ENCODE data around the gene DMRT1. TPM values are rescaled to one million over a fixed set of nuclear protein-coding genes. Genes with fewer than 3 reads are reported as not detected.
"Not testable (repeated sequence)": the region's sequence is repeated elsewhere in the genome, so short reads cannot be mapped to it uniquely, and the experiment has no call there.

DMRT1 gene
- total RNA-seq, 1 donor from 2014 or later: not detected

DNA sequence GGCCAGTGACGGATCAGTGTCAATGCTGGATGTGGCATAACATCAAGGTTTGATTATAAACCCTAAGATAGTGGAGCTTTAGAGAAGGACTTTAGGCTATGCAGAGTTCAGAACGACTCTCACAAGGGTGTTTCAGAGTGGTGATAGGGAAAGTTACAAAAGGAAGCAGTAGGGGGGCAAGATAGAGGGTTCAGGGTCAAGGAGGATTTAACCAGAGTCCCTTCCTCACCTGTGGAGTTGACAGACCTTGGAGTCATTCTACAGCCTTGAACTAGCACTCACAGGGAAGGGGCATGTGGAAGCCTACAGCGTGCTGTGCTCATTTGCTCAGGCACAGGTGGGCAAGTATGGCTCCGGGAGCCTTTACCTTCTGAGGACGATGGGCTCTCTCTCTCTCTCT is 7.9 kb downstream of the DMRT1 start:
- H3K9me3 Mint-ChIP-seq (ENCODE audit: unreplicated experiment): no peaks in the 10 kb centered on the region
- TF ChIP-seq, protein P1, sequence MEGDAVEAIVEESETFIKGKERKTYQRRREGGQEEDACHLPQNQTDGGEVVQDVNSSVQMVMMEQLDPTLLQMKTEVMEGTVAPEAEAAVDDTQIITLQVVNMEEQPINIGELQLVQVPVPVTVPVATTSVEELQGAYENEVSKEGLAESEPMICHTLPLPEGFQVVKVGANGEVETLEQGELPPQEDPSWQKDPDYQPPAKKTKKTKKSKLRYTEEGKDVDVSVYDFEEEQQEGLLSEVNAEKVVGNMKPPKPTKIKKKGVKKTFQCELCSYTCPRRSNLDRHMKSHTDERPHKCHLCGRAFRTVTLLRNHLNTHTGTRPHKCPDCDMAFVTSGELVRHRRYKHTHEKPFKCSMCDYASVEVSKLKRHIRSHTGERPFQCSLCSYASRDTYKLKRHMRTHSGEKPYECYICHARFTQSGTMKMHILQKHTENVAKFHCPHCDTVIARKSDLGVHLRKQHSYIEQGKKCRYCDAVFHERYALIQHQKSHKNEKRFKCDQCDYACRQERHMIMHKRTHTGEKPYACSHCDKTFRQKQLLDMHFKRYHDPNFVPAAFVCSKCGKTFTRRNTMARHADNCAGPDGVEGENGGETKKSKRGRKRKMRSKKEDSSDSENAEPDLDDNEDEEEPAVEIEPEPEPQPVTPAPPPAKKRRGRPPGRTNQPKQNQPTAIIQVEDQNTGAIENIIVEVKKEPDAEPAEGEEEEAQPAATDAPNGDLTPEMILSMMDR (IDR thresholded peaks at IDR 0.05; ENCODE audit: unreplicated experiment): no peak
- no peak overlapping the region for H3K4me3 Mint-ChIP-seq (ENCODE audit: unreplicated experiment)
- H3K27ac Mint-ChIP-seq (ENCODE audit: unreplicated experiment): no peak overlapping the region
- peaks cover 8% of the 10 kb centered on the region for H3K27me3 Mint-ChIP-seq (ENCODE audit: unreplicated experiment)
- no peak for DNase-seq (ENCODE audit: low spot score)
- no peaks in the 10 kb centered on the region for H3K36me3 Mint-ChIP-seq (ENCODE audit: low read depth, unreplicated experiment)
- H3K4me1 Mint-ChIP-seq (ENCODE audit: unreplicated experiment): peaks cover 3% of the 10 kb centered on the region

DNA sequence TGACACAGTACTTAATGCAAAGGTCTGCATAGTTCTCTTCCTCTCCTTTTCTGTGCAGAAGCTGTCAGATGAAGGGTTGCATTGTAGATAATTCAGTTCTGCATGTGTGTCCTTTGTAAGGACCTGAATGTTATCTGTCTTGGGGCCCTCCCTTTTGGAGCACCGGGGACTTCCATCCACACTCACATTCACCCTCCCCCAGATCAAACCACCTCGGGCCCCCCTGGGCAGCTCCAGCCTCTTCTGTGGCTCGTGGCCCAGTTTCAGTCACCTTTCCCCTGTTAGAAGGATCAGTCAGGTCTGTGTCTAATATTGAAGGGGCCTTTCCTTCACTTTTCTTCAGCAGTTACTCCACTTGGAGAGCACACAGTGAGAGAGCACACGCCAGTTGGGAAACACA is 11.0 kb downstream of the DMRT1 start:
- no peak for DNase-seq (ENCODE audit: low spot score)
- Mint-ChIP-seq H3K9me3 (ENCODE audit: unreplicated experiment) (no peaks in the 10 kb centered on the region), H3K36me3 (ENCODE audit: low read depth, unreplicated experiment) (no peaks in the 10 kb centered on the region), H3K4me3 (ENCODE audit: unreplicated experiment) (no peak overlapping the region), H3K27me3 (ENCODE audit: unreplicated experiment) (peaks cover 4% of the 10 kb centered on the region), H3K27ac (ENCODE audit: unreplicated experiment) (no peak overlapping the region), H3K4me1 (ENCODE audit: unreplicated experiment) (no peaks in the 10 kb centered on the region)
- TF ChIP-seq, protein P1 (IDR thresholded peaks at IDR 0.05; ENCODE audit: unreplicated experiment): no peak

DNA sequence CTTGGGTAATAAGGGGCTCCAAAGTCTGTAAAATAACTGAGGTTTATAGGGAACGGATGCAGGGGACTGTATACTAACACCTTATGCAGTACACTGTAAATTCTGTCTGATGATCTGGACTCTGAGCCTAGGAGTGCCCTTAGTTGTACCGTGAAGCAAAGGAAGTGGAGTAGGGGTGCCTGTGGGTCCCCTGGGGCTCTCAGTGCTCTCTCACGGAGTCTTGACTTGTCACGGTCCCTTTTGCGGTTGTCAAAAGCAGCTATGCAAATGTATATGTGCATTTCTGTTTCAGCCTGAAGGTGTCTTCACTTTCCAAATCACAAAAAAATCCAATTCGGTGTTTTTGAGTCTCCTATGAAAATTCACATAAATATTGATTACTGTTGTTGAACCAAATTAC is 17.8 kb downstream of the DMRT1 start:
- TF ChIP-seq, protein P1 (IDR thresholded peaks at IDR 0.05; ENCODE audit: unreplicated experiment): no peak
- DNase-seq (ENCODE audit: low spot score): no peak
- no peak overlapping the region for H3K27ac Mint-ChIP-seq (ENCODE audit: unreplicated experiment)
- H3K9me3 Mint-ChIP-seq (ENCODE audit: unreplicated experiment): no peaks in the 10 kb centered on the region
- H3K4me3 Mint-ChIP-seq (ENCODE audit: unreplicated experiment): no peak overlapping the region
- no peaks in the 10 kb centered on the region for H3K27me3 Mint-ChIP-seq (ENCODE audit: unreplicated experiment)
- H3K36me3 Mint-ChIP-seq (ENCODE audit: low read depth, unreplicated experiment): peaks cover 9% of the 10 kb centered on the region
- no peaks in the 10 kb centered on the region for H3K4me1 Mint-ChIP-seq (ENCODE audit: unreplicated experiment)

DNA sequence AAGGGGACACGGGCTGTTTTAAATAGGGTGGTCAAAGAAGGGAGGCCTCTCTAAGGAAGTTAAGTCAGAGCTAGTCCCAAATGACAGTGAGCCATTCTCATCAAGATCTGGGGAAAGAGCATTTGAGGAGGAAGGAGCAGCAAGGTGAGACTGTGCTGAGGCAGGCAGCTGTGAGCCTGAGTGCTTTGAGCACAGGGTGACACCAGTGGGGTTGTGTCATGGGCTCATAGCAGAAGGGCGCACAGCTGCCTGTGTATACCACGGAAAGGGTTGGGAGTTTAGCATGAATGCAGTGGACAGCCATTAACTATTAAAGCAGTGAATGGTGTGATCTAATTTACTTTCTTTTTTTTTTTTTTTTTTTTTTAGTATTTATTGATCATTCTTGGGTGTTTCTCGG is 19.2 kb downstream of the DMRT1 start:
- H3K36me3 Mint-ChIP-seq (ENCODE audit: low read depth, unreplicated experiment): peaks cover 9% of the 10 kb centered on the region
- H3K27ac Mint-ChIP-seq (ENCODE audit: unreplicated experiment): peak overlapping the region; percentile 78
- no peak for DNase-seq (ENCODE audit: low spot score)
- H3K27me3 Mint-ChIP-seq (ENCODE audit: unreplicated experiment): no peaks in the 10 kb centered on the region
- TF ChIP-seq, protein P1 (IDR thresholded peaks at IDR 0.05; ENCODE audit: unreplicated experiment): no peak
- H3K9me3 Mint-ChIP-seq (ENCODE audit: unreplicated experiment): no peaks in the 10 kb centered on the region
- H3K4me3 Mint-ChIP-seq (ENCODE audit: unreplicated experiment): no peak overlapping the region
- H3K4me1 Mint-ChIP-seq (ENCODE audit: unreplicated experiment): no peaks in the 10 kb centered on the region

DNA sequence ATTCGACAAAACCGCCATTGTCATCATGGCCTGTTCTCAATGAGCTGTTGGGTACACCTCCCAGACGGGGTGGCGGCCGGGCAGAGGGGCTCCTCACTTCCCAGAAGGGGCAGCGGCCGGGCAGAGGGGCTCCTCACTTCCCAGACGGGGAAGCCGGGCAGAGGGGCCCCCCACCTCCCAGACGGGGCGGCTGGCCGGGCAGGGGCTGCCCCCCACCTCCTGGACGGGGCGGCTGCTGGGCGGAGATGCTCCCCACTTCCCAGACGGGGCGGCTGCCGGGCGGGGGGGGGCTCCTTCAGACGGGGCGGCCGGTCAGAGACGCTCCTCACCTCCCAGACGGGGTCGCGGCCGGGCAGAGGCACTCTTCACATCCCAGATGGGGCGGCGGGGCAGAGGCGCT is 20.0 kb downstream of the DMRT1 start:
- not testable (repeated sequence) for H3K4me1 Mint-ChIP-seq (ENCODE audit: unreplicated experiment); H3K9me3 Mint-ChIP-seq (ENCODE audit: unreplicated experiment)

More for the DNA sequence above, 20.0 kb downstream of the DMRT1 start:
- DNase-seq (ENCODE audit: low spot score); H3K4me3 Mint-ChIP-seq (ENCODE audit: unreplicated experiment); H3K27me3 Mint-ChIP-seq (ENCODE audit: unreplicated experiment); H3K27ac Mint-ChIP-seq (ENCODE audit: unreplicated experiment); H3K36me3 Mint-ChIP-seq (ENCODE audit: low read depth, unreplicated experiment): not testable (repeated sequence)
